Breast epithelium (tissue), 3 donors: ENCODE results near the gene TP63.
"Not testable (repeated sequence)": the region's sequence is repeated elsewhere in the genome, so short reads cannot be mapped to it uniquely, and the experiment has no call there.

Source experiments
- POLR2A ChIP-seq: fragments of 450-650 bp; IDR thresholded peaks from one replicate; pipeline ENCODE4 v1.6.1; 2016; ENCODE audit warnings: antibody characterized with exemption, mild to moderate bottlenecking, moderate library complexity
- POLR2AphosphoS5 ChIP-seq, 3 donors: sonication (generic); formaldehyde crosslinking; IDR thresholded peaks; one replicate each; pipeline ENCODE4 v1.6.1; 2017; ENCODE audit warnings: antibody characterized with exemption in 3 of 3

- TF ChIP-seq POLR2A; POLR2AphosphoS5 (IDR thresholded peaks at IDR 0.05): not testable (repeated sequence)
Measured at GRCh38 chr3:189612641-189613040, 18.5 kb upstream of the TP63 start.
